ENCODE measurements around the gene DGKQ.

DGKQ gene

GRCh38 chr4:991451-992296 lies 18.3 kb upstream of the DGKQ start:
- DNase-seq = no peak
- H3K9me3 Mint-ChIP-seq = no peaks in the 10 kb centered on the region
- peaks cover 6% of the 10 kb centered on the region for H3K36me3 Mint-ChIP-seq (ENCODE audit: low read depth)
- peaks cover 10% of the 10 kb centered on the region for H3K4me1 Mint-ChIP-seq (ENCODE audit: low read depth)
- H3K27ac Mint-ChIP-seq = no peak overlapping the region
- H3K4me3 Mint-ChIP-seq = no peak overlapping the region
- H3K27me3 Mint-ChIP-seq = peaks cover under 1% of the 10 kb centered on the region

GRCh38 chr4:990746-991367 lies 17.5 kb upstream of the DGKQ start:
- Mint-ChIP-seq H3K36me3 (ENCODE audit: low read depth) (peaks cover 6% of the 10 kb centered on the region), H3K4me3 (no peak overlapping the region), H3K27me3 (no peaks in the 10 kb centered on the region), H3K9me3 (no peaks in the 10 kb centered on the region), H3K4me1 (ENCODE audit: low read depth) (peaks cover 16% of the 10 kb centered on the region), H3K27ac (no peak overlapping the region)
- no peak for DNase-seq

GRCh38 chr4:989722-990471 lies 16.5 kb upstream of the DGKQ start:
- peaks cover 6% of the 10 kb centered on the region for H3K36me3 Mint-ChIP-seq (ENCODE audit: low read depth)
- H3K27me3 Mint-ChIP-seq = no peaks in the 10 kb centered on the region
- no peak for DNase-seq
- no peak overlapping the region for H3K27ac Mint-ChIP-seq
- peaks cover 24% of the 10 kb centered on the region for H3K4me1 Mint-ChIP-seq (ENCODE audit: low read depth)
- H3K9me3 Mint-ChIP-seq = no peaks in the 10 kb centered on the region
- no peak overlapping the region for H3K4me3 Mint-ChIP-seq

- H3K27ac Mint-ChIP-seq = no peak overlapping the region
- peaks cover 30% of the 10 kb centered on the region for H3K4me1 Mint-ChIP-seq (ENCODE audit: low read depth)
- H3K27me3 Mint-ChIP-seq = no peaks in the 10 kb centered on the region
- H3K4me3 Mint-ChIP-seq = no peak overlapping the region
- no peak for DNase-seq
- no peaks in the 10 kb centered on the region for H3K9me3 Mint-ChIP-seq
- peaks cover 6% of the 10 kb centered on the region for H3K36me3 Mint-ChIP-seq (ENCODE audit: low read depth)
Observed at GRCh38 chr4:988726-989721, 15.7 kb upstream of the DGKQ start.

GRCh38 chr4:987624-988513 lies 14.5 kb upstream of the DGKQ start:
- H3K4me3 Mint-ChIP-seq = peak overlapping the region; percentile 79
- DNase-seq = no peak
- no peaks in the 10 kb centered on the region for H3K9me3 Mint-ChIP-seq
- H3K27ac Mint-ChIP-seq = peak overlapping the region; percentile 69
- no peaks in the 10 kb centered on the region for H3K27me3 Mint-ChIP-seq
- peaks cover 6% of the 10 kb centered on the region for H3K36me3 Mint-ChIP-seq (ENCODE audit: low read depth)
- H3K4me1 Mint-ChIP-seq (ENCODE audit: low read depth) = peaks cover 30% of the 10 kb centered on the region

- DNase-seq = peak; percentile 90
- Mint-ChIP-seq H3K27me3 (no peaks in the 10 kb centered on the region), H3K9me3 (no peaks in the 10 kb centered on the region), H3K4me3 (peak within 1 kb of the TSS; percentile 85), H3K4me1 (ENCODE audit: low read depth) (peaks cover 30% of the 10 kb centered on the region), H3K27ac (peak within 1 kb of the TSS; percentile 89), H3K36me3 (ENCODE audit: low read depth) (peaks cover 6% of the 10 kb centered on the region)
Observed at GRCh38 chr4:986879-987623, 13.7 kb upstream of the DGKQ start, which contains the start of gene IDUA. TSS of gene IDUA (plus strand) at chr4:987044. CDS start at chr4:987085, 41 bp downstream.

GRCh38 chr4:986428-986878 lies 13.1 kb upstream of the DGKQ start:
- H3K4me3 Mint-ChIP-seq = peak overlapping the region; percentile 85
- H3K27ac Mint-ChIP-seq = peak overlapping the region; percentile 89
- H3K9me3 Mint-ChIP-seq = no peaks in the 10 kb centered on the region
- DNase-seq = no peak
- peaks cover 30% of the 10 kb centered on the region for H3K4me1 Mint-ChIP-seq (ENCODE audit: low read depth)
- peaks cover 6% of the 10 kb centered on the region for H3K36me3 Mint-ChIP-seq (ENCODE audit: low read depth)
- no peaks in the 10 kb centered on the region for H3K27me3 Mint-ChIP-seq

GRCh38 chr4:985123-985830 lies 11.9 kb upstream of the DGKQ start:
- Mint-ChIP-seq H3K9me3 (no peaks in the 10 kb centered on the region), H3K4me3 (peak overlapping the region; percentile 85), H3K27ac (no peak overlapping the region), H3K4me1 (ENCODE audit: low read depth) (peaks cover 30% of the 10 kb centered on the region), H3K27me3 (no peaks in the 10 kb centered on the region), H3K36me3 (ENCODE audit: low read depth) (peaks cover 2% of the 10 kb centered on the region)
- peak; percentile 82 for DNase-seq

GRCh38 chr4:984336-985054 lies 11.1 kb upstream of the DGKQ start:
- peaks cover under 1% of the 10 kb centered on the region for H3K36me3 Mint-ChIP-seq (ENCODE audit: low read depth)
- H3K27ac Mint-ChIP-seq = no peak overlapping the region
- no peaks in the 10 kb centered on the region for H3K9me3 Mint-ChIP-seq
- H3K27me3 Mint-ChIP-seq = no peaks in the 10 kb centered on the region
- peak overlapping the region; percentile 60 for H3K4me3 Mint-ChIP-seq
- peaks cover 30% of the 10 kb centered on the region for H3K4me1 Mint-ChIP-seq (ENCODE audit: low read depth)
- no peak for DNase-seq

GRCh38 chr4:982814-983213 lies 9.4 kb upstream of the DGKQ start:
- Mint-ChIP-seq H3K4me3 (no peak overlapping the region), H3K9me3 (no peaks in the 10 kb centered on the region), H3K27ac (no peak overlapping the region), H3K4me1 (ENCODE audit: low read depth) (peaks cover 25% of the 10 kb centered on the region), H3K27me3 (no peaks in the 10 kb centered on the region), H3K36me3 (ENCODE audit: low read depth) (no peaks in the 10 kb centered on the region)
- DNase-seq = no peak

- Mint-ChIP-seq H3K27me3 (no peaks in the 10 kb centered on the region), H3K4me3 (no peak overlapping the region), H3K4me1 (ENCODE audit: low read depth) (peaks cover 21% of the 10 kb centered on the region), H3K36me3 (ENCODE audit: low read depth) (no peaks in the 10 kb centered on the region), H3K27ac (no peak overlapping the region), H3K9me3 (no peaks in the 10 kb centered on the region)
- no peak for DNase-seq
Observed at GRCh38 chr4:982291-982690, 8.9 kb upstream of the DGKQ start.
